Ishikawa (cell line): Measurements from ENCODE around the gene LCE1F.

Source experiments
- CEBPB ChIP-seq: IDR thresholded peaks from 2 replicates; pipeline ENCODE4 v1.6.1; 2012
- CREB1 ChIP-seq: IDR thresholded peaks from 2 replicates; pipeline ENCODE4 v1.6.1; 2012; ENCODE audit warnings: low read depth
- EGR1 ChIP-seq: IDR thresholded peaks from 2 replicates; pipeline ENCODE4 v1.6.1; 2012
- EP300 ChIP-seq: IDR thresholded peaks from 2 replicates; pipeline ENCODE4 v1.6.1; 2012; ENCODE audit warnings: borderline replicate concordance
- FOXM1 ChIP-seq: IDR thresholded peaks from 2 replicates; pipeline ENCODE4 v1.6.1; 2012; ENCODE audit warnings: low read depth, borderline replicate concordance
- NFIC ChIP-seq: IDR thresholded peaks from 2 replicates; pipeline ENCODE4 v1.6.1; 2012
- RAD21 ChIP-seq: IDR thresholded peaks from 2 replicates; pipeline ENCODE4 v1.6.1; 2012; ENCODE audit warnings: low read depth
- REST ChIP-seq: IDR thresholded peaks from 2 replicates; pipeline ENCODE4 v1.6.1; 2012; ENCODE audit warnings: low read depth, mild to moderate bottlenecking
- TAF1 ChIP-seq: IDR thresholded peaks from 2 replicates; pipeline ENCODE4 v1.6.1; 2012; ENCODE audit warnings: low read depth, mild to moderate bottlenecking
- TCF12 ChIP-seq: IDR thresholded peaks from 2 replicates; pipeline ENCODE4 v1.6.1; 2012; ENCODE audit warnings: low read depth
- TEAD4 ChIP-seq: IDR thresholded peaks from 2 replicates; pipeline ENCODE4 v1.6.1; 2012
- USF1 ChIP-seq: IDR thresholded peaks from 2 replicates; pipeline ENCODE4 v1.6.1; 2012
- YY1 ChIP-seq: IDR thresholded peaks from 2 replicates; pipeline ENCODE4 v1.6.1; 2012; ENCODE audit warnings: low read depth
- ZBTB7A ChIP-seq: IDR thresholded peaks from 2 replicates; pipeline ENCODE4 v1.6.1; 2012; ENCODE audit warnings: low read depth
- TF ChIP-seq, protein P1 (sequence below): IDR thresholded peaks from 2 replicates; pipeline ENCODE4 v1.6.1; 2012

LCE1F gene

DNA sequence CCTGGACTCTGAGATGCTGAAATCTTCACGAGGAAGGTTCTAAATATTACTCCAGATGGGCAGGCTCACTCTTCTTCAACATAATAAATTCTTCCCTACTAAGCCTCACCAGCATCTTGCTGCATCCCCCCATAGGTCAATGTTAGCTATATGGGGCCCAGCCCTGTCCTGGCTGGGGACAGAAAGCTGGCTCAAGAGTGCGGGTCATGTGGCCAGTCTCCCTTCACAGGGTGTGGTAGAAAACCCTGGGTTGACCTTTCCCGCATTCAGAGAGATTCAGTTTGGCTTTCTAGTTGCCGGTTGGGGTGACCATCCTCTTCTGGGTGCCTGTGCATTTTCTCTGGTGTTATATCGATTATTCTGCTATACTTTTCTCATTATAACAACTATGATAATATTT lies 36.9 kb upstream of the LCE1F start:
- TF ChIP-seq TAF1 (no peak), NFIC (no peak), CREB1 (no peak), REST (no peak), EP300 (no peak), FOXM1 (no peak), RAD21 (no peak)

DNA sequence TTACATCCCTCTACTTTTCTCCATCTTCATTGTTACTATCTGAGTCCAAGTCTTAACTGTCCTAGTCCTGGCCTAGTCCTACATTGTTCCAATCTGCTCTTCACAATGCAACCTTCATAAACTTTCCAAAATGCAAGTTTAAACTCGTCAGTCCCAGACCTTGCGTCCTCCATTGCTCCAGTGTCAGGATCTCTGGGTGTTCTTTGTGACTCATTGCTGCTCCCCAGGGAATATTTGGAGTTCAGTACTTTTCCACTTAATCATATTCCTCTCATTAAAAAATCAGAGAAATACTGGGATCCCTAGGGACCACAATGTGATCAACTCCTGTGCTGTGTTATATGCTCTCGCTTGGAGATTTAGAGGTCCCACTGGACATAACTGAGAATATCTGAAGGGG lies 35.1 kb upstream of the LCE1F start:
- TF ChIP-seq EP300 (no peak), CREB1 (no peak), NFIC (no peak), CEBPB (no peak), ZBTB7A (no peak), EGR1 (no peak), YY1 (no peak), TCF12 (no peak)
- TF ChIP-seq, protein P1, sequence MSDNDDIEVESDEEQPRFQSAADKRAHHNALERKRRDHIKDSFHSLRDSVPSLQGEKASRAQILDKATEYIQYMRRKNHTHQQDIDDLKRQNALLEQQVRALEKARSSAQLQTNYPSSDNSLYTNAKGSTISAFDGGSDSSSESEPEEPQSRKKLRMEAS = no peak

DNA sequence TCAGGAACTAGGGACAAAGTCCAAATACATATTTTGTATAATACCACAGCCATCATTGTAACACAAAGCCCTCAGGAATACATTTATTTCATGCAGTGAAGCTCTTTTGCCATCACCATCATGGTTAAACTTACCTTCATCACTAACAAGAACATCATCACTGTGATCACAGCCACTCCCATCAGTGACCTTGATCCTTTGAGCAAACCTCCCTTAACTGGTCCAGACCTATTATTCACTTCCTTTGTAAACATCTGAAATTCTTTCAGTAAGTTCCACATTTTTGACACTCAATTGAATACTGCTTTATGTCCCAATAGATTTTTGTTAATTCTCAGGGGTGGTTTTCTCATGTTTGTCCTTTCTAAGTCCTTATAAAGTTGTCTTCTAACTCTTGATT lies 33.3 kb upstream of the LCE1F start:
- no peak for TF ChIP-seq EGR1
- TF ChIP-seq NFIC = no peak
- no peak for TF ChIP-seq RAD21
- TF ChIP-seq EP300 = no peak
- no peak for TF ChIP-seq FOXM1
- no peak for TF ChIP-seq USF1
- TF ChIP-seq TCF12 = no peak

DNA sequence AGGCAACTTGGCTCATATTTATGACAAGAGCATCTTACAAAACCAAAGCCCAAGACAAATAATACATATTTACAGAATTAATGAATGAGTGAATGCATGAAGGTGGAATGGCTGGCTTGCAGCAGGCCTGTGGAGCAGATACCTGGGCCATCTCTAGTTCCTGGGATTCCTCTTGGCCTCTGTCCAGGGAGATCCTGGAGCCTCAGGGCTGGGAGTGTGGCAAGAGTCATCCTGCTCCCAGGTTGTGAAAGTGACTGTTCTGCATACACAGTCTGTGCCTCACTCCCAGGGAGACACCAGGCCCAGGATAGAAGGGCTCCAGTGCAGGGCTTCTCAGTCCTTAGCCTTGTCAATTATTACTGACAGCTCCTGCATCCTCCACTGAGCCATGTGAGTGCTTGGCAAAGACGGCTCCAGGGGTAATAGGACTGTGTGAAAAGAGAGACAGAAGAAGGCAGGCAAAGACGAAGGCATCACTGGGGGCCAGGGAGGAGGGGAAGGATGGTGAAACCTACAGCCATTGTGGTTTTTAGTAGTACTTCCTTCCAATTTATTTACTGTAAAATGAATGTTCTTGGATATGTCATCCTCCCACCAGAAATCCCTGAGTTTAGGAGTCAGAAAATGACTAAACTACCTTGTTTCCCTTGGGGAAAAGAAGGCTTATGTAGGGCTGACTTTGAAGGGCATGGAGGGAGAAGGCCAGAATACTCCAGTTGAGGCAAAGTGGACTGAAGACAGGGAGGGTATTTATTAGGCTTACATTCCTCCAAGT lies 31.4 kb upstream of the LCE1F start:
- TF ChIP-seq NFIC (no peak), ZBTB7A (no peak), EP300 (no peak), CEBPB (no peak), TAF1 (no peak), EGR1 (no peak), TCF12 (no peak), USF1 (no peak), TEAD4 (no peak), CREB1 (no peak), FOXM1 (no peak)
- TF ChIP-seq, protein P1 = no peak

GRCh38 chr1:152745289-152745704 lies 29.6 kb upstream of the LCE1F start:
- TF ChIP-seq EP300 (no peak), USF1 (peak; percentile 48), ZBTB7A (no peak)

DNA sequence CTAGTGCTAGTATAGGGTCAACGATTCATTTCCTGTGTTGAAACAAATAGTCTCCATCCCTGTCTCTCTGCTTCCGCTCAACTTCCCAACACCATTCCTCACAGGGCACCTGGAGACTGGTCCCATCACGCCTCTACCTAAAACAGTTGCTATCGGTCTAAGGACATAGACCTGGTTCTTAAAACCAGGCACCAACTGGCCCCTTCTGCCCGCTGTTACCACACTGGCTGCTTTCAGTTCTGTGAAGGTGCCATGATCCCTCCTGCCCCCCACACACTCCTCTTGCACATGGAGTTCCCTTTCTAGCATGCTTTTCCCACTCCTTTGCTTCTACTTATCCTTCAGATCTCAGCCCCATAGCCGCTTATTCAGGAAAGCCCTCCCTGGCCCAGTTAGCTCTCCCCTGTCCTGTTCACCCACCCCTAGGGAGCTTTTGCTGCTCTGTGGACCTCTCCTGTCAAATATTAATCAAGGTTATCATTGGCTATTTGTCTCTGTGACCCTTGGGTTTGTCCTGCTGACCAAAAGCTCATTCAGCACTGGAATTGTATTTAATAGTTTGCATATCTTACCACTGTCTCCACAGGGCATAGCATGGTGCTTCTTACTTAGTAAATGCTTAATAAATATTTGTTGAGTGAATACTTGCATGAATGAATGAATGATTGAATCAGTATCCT lies 29.0 kb upstream of the LCE1F start:
- TF ChIP-seq NFIC = no peak
- TF ChIP-seq FOXM1 = no peak
- no peak for TF ChIP-seq CREB1
- no peak for TF ChIP-seq ZBTB7A
- TF ChIP-seq TCF12 = no peak
- TF ChIP-seq RAD21 = no peak
- TF ChIP-seq, protein P1 = no peak
- no peak for TF ChIP-seq EP300
- TF ChIP-seq YY1 = no peak
- no peak for TF ChIP-seq CEBPB
- no peak for TF ChIP-seq USF1
- TF ChIP-seq REST = no peak
- TF ChIP-seq TAF1 = no peak
- TF ChIP-seq TEAD4 = no peak
- TF ChIP-seq EGR1 = no peak
